ENCODE data around the gene KAT2A. TPM values are rescaled to one million over a fixed set of nuclear protein-coding genes. Genes with fewer than 3 reads are reported as not detected.

The KAT2A gene
- total RNA-seq, 1 experiment from 2014 or later, result 41.2 TPM

DNA sequence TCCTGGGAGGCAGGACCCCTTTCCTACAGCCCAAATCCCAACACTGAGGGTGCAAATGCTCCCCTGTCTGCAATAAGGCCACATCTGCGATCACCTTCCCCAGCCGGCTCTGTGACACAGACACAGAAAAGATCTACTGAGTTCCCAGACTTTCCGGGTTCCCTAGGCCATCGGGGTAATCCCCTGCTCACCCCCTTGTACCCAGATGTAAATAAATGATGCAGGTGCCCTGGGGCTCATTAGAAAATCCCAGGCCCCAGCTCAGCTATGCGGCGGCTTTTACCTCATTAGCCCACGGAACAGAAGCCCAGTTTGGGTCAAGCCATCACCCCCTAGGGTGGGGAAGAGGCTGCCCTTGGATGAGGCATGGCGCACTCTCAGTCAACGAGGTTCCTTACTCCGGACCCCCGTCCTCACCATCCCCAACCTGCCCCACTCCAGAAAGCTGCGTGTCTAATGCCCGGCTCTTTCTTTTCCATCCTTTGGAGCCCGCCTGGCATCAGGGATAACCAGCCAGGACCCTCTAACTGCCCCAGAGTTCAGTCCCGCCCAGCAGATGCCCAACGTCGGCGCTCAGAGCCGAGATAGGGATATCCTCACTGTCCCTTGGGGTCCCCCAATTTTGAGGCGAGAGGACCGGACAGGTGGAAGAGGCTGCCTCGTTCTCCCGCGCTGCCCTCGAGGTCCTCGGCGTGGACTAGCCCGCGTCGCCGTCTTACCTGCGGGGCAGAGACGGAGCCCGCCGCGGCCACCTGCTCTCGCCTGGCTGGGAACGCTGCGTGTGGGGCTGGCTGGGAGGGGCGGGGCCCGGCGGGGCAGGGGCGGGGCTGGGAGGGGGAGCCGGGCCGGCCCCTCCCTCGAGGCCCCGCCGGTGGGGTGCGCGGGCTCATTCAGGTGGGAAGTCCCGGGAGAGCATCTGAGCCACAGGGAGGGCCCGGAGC is 23.2 kb downstream of the KAT2A start, which contains the start of gene ZNF385C:
Gene ZNF385C, minus strand, starts transcription at position 783 of the 941 bp plus-strand sequence. CDS start 35,417 bp downstream, outside the sequence.
- RAD21 ChIA-PET (ENCODE audit: low non-redundant PET in 1 of 2, low total read pairs in 2 of 2, uncharacterized antibody in 2 of 2, unreplicated experiment in 2 of 2), result no interaction called here
- Histone ChIP-seq H3K9ac (ENCODE audit: low read length) (no peak within 1 kb of the TSS), H3K27me3 (ENCODE audit: insufficient read depth, low read length) (no peaks in the 10 kb centered on the region), H3K4me1 (ENCODE audit: control insufficient read depth in 1 of 2, insufficient read depth in 2 of 2, low read length in 2 of 2) (peaks cover 0 to 8% of the 10 kb centered on the region in 2 experiments; a peak in 3 of 4 replicates), H4K20me1 (ENCODE audit: insufficient read depth) (no peaks in the 10 kb centered on the region), H3K36me3 (ENCODE audit: control insufficient read depth in 1 of 2, insufficient read depth in 2 of 2, low read length in 2 of 2) (no peaks in the 10 kb centered on the region), H2AFZ (ENCODE audit: low read depth, low read length, poor library complexity, severe bottlenecking) (no peak within 1 kb of the TSS), H3K9me3 (ENCODE audit: control insufficient read depth in 1 of 2, insufficient read depth in 1 of 2, low read depth in 1 of 2, low read length in 2 of 2) (no peaks in the 10 kb centered on the region), H3K4me3 (replicated peaks in 1 of 2; ENCODE audit: low read depth in 1 of 2, low read length in 2 of 2) (no peak within 1 kb of the TSS), H3K27ac (ENCODE audit: low read depth, low read length) (no peak within 1 kb of the TSS), H3K79me2 (ENCODE audit: insufficient read depth, low read length) (no peaks in the 10 kb centered on the region), H3K9me2 (ENCODE audit: insufficient read depth) (no peaks in the 10 kb centered on the region), H3K4me2 (ENCODE audit: low read length) (no peak within 1 kb of the TSS)
- BruUV-seq (replicated peaks), result no TSS peak
- no peak for DNase-seq (ENCODE audit: low read depth, low spot score)
- POLR2A ChIA-PET, result interaction anchor here (0.8 kb wide), 1 partner anchor 9 kb away, joined by 3 read pairs; no protein-coding TSS in a partner anchor
- intact Hi-C loops (cut with micrococcal nuclease), result no loop called here
- CTCF ChIA-PET, result interaction anchor here (0.6 to 0.8 kb wide), 3 partner anchors 30 to 432 kb away, joined by 3 read pairs; no protein-coding TSS in a partner anchor
- ATAC-seq, result 0 out of 2 replicates have a peak, but pooled peaks have one; percentile 32
- TF ChIP-seq POLR2AphosphoS5 (IDR thresholded peaks at IDR 0.05; ENCODE audit: low read depth, low read length), result no peak
- no peak for TF ChIP-seq POLR2A (IDR thresholded peaks at IDR 0.05; ENCODE audit: borderline replicate concordance, extremely low read depth, insufficient read depth, insufficient read length)
- TF ChIP-seq EZH2phosphoT487 (IDR thresholded peaks at IDR 0.05; ENCODE audit: borderline replicate concordance), result no peak
- TF ChIP-seq RAD21 (IDR thresholded peaks at IDR 0.05; ENCODE audit: low read depth), result no peak

DNA sequence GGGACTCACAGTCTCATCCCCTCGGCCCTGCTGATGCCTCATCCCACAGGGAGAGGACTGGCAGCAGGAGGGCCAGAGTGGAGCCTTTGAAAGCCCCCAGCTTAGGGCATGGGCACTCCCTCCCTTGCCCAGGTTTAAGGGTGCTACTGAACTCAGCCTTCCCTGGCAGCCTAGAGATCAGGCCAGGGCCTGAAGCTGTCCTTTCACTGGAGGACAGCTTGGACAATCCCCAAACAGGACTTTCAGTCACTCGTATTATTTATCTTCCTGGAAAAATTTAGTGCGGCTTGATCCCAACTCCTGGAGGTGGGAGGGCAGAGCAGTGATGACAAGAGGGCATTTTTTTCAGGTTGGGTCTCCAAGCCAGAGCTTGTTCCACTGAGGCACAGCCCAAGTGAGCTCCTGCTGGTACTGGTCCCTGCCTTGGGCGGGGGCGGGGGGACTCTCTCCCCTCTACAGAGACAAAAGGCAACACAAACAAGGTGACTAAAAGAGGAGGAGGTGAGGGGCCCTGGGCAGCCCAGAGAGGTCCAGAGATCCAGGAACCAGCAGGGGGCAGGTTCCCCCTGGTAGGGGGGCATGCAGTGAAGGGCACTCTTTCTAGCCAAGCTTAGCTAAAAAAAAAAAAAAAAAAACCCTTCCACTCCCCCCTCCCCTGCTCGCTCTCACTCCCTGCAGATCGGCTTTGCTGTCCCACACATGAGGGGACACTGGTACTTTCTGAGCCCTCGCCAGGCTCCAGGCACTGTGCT is 24.6 kb downstream of the KAT2A start:
- RAD21 ChIA-PET (ENCODE audit: low non-redundant PET in 1 of 2, low total read pairs in 2 of 2, uncharacterized antibody in 2 of 2, unreplicated experiment in 2 of 2), result no interaction called here

More for the DNA sequence above, 24.6 kb downstream of the KAT2A start:
- Histone ChIP-seq H3K9me3 (ENCODE audit: control insufficient read depth in 1 of 2, insufficient read depth in 1 of 2, low read depth in 1 of 2, low read length in 2 of 2) (no peaks in the 10 kb centered on the region), H2AFZ (ENCODE audit: low read depth, low read length, poor library complexity, severe bottlenecking) (no peak overlapping the region), H3K27ac (ENCODE audit: low read depth, low read length) (no peak overlapping the region), H3K4me1 (ENCODE audit: control insufficient read depth in 1 of 2, insufficient read depth in 2 of 2, low read length in 2 of 2) (peaks cover 0 to 3% of the 10 kb centered on the region in 2 experiments; a peak in 2 of 4 replicates), H3K27me3 (ENCODE audit: insufficient read depth, low read length) (no peaks in the 10 kb centered on the region), H3K9me2 (ENCODE audit: insufficient read depth) (no peaks in the 10 kb centered on the region), H4K20me1 (ENCODE audit: insufficient read depth) (no peaks in the 10 kb centered on the region), H3K4me2 (ENCODE audit: low read length) (no peak overlapping the region), H3K9ac (ENCODE audit: low read length) (no peak overlapping the region), H3K79me2 (ENCODE audit: insufficient read depth, low read length) (no peaks in the 10 kb centered on the region), H3K36me3 (ENCODE audit: control insufficient read depth in 1 of 2, insufficient read depth in 2 of 2, low read length in 2 of 2) (no peaks in the 10 kb centered on the region), H3K4me3 (replicated peaks in 1 of 2; ENCODE audit: low read depth in 1 of 2, low read length in 2 of 2) (no peak overlapping the region)
- TF ChIP-seq, protein P1, sequence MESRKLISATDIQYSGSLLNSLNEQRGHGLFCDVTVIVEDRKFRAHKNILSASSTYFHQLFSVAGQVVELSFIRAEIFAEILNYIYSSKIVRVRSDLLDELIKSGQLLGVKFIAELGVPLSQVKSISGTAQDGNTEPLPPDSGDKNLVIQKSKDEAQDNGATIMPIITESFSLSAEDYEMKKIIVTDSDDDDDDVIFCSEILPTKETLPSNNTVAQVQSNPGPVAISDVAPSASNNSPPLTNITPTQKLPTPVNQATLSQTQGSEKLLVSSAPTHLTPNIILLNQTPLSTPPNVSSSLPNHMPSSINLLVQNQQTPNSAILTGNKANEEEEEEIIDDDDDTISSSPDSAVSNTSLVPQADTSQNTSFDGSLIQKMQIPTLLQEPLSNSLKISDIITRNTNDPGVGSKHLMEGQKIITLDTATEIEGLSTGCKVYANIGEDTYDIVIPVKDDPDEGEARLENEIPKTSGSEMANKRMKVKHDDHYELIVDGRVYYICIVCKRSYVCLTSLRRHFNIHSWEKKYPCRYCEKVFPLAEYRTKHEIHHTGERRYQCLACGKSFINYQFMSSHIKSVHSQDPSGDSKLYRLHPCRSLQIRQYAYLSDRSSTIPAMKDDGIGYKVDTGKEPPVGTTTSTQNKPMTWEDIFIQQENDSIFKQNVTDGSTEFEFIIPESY (IDR thresholded peaks at IDR 0.05; ENCODE audit: extremely low read depth, insufficient replicate concordance, low read length), result no peak
- TF ChIP-seq, protein P2, sequence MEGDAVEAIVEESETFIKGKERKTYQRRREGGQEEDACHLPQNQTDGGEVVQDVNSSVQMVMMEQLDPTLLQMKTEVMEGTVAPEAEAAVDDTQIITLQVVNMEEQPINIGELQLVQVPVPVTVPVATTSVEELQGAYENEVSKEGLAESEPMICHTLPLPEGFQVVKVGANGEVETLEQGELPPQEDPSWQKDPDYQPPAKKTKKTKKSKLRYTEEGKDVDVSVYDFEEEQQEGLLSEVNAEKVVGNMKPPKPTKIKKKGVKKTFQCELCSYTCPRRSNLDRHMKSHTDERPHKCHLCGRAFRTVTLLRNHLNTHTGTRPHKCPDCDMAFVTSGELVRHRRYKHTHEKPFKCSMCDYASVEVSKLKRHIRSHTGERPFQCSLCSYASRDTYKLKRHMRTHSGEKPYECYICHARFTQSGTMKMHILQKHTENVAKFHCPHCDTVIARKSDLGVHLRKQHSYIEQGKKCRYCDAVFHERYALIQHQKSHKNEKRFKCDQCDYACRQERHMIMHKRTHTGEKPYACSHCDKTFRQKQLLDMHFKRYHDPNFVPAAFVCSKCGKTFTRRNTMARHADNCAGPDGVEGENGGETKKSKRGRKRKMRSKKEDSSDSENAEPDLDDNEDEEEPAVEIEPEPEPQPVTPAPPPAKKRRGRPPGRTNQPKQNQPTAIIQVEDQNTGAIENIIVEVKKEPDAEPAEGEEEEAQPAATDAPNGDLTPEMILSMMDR (IDR thresholded peaks at IDR 0.05 in 2 of 3, conservative IDR thresholded peaks at IDR 0.05 in 1 of 3; ENCODE audit: borderline replicate concordance in 1 of 3, insufficient read depth in 1 of 3, low read depth in 2 of 3, low read length in 2 of 3), result no peak
- no peak for TF ChIP-seq JUND (IDR thresholded peaks at IDR 0.05)
- TF ChIP-seq FOSL1 (IDR thresholded peaks at IDR 0.05; ENCODE audit: low read depth), result no peak
- TF ChIP-seq POLR2AphosphoS5 (IDR thresholded peaks at IDR 0.05; ENCODE audit: low read depth, low read length), result no peak
- TF ChIP-seq ELF1 (IDR thresholded peaks at IDR 0.05; ENCODE audit: borderline replicate concordance, low read depth), result no peak
- TF ChIP-seq, protein P3, sequence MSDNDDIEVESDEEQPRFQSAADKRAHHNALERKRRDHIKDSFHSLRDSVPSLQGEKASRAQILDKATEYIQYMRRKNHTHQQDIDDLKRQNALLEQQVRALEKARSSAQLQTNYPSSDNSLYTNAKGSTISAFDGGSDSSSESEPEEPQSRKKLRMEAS (IDR thresholded peaks at IDR 0.05), result no peak
- no peak for TF ChIP-seq POLR2A (IDR thresholded peaks at IDR 0.05; ENCODE audit: borderline replicate concordance, extremely low read depth, insufficient read depth, insufficient read length)
- CTCF ChIA-PET, result interaction anchor here (1.0 kb wide), 1 partner anchor 28 kb away, joined by 3 read pairs; no protein-coding TSS in a partner anchor
- DNase-seq (ENCODE audit: low read depth, low spot score), result no peak
- no TSS peak for BruUV-seq (replicated peaks)
- no peak for ATAC-seq
- intact Hi-C loops (cut with micrococcal nuclease), result no loop called here
- POLR2A ChIA-PET, result no interaction called here
